PC-9 (cell line): ENCODE data around the gene KRT4. TPM values are rescaled to one million over a fixed set of nuclear protein-coding genes. Genes with fewer than 3 reads are reported as not detected.

Experiments
- BruUV-seq: library from RNA; stranded (reverse); fragments of 400-500 nt; replicated peaks from 2 replicates; lab custom pipeline; 2021; lab: Mats Ljungman, UMichigan
- CTCF ChIA-PET: fragments of 300-600 bp; sonication (Branson Sonifier 250); formaldehyde crosslinking; loops from one replicate; lab custom pipeline; 2022; ENCODE audit warnings: antibody characterized with exemption; lab: Charles Lee
- POLR2A ChIA-PET: fragments of 300-600 bp; sonication (Branson Sonifier 250); formaldehyde crosslinking; loops from one replicate; lab custom pipeline; 2022; ENCODE audit warnings: antibody characterized with exemption; ENCODE audit not compliant: unreplicated experiment; lab: Charles Lee
- DNase-seq, 2 experiments: peaks; one replicate each; pipeline versions ENCODE4 v3.0.0 to v3.0.0-alpha.2; 2015 to 2022; ENCODE audit warnings: mixed read lengths in 1 of 2
- H2AFZ ChIP-seq: fragments of 200-600 bp; sonication (generic); 2 replicates; pipeline ENCODE4 v1.8.1; 2017; ENCODE audit warnings: antibody characterized with exemption
- H3F3A ChIP-seq: fragments of 200-600 bp; sonication (generic); 2 replicates; pipeline ENCODE4 v1.8.1; 2017; ENCODE audit warnings: antibody characterized with exemption, mild to moderate bottlenecking, low read depth; ENCODE audit not compliant: insufficient read depth
- H3K27ac ChIP-seq: fragments of 200-600 bp; sonication (generic); 2 replicates; pipeline ENCODE4 v1.6.1; 2016; ENCODE audit warnings: mixed run types
- H3K27me3 ChIP-seq: fragments of 200-600 bp; sonication (generic); 2 replicates; pipeline ENCODE4 v1.6.1; 2016; ENCODE audit warnings: low read depth, mixed run types; ENCODE audit not compliant: insufficient read depth
- H3K36me3 ChIP-seq: fragments of 200-600 bp; sonication (generic); 2 replicates; pipeline ENCODE4 v1.6.1; 2016; ENCODE audit warnings: low read depth, mixed run types
- H3K4me1 ChIP-seq: fragments of 200-600 bp; sonication (generic); replicated peaks from 2 replicates; pipeline ENCODE4 v1.6.1; 2016; ENCODE audit warnings: mixed run types; ENCODE audit not compliant: insufficient read depth
- H3K4me2 ChIP-seq: fragments of 200-600 bp; sonication (generic); 2 replicates; pipeline ENCODE4 v1.6.1; 2017; ENCODE audit warnings: mixed run types
- H3K4me3 ChIP-seq: fragments of 200-600 bp; sonication (generic); 2 replicates; pipeline ENCODE4 v1.6.1; 2016; ENCODE audit warnings: mixed run types
- H3K79me2 ChIP-seq: fragments of 200-600 bp; sonication (generic); 2 replicates; pipeline ENCODE4 v1.6.1; 2017; ENCODE audit warnings: low read depth, mixed run types
- H3K9me2 ChIP-seq: fragments of 200-600 bp; sonication (generic); 2 replicates; pipeline ENCODE4 v1.8.1; 2017; ENCODE audit warnings: mild to moderate bottlenecking; ENCODE audit not compliant: insufficient read depth
- H3K9me3 ChIP-seq: fragments of 200-600 bp; sonication (generic); 2 replicates; pipeline ENCODE4 v1.8.1; 2016; ENCODE audit warnings: low read depth; ENCODE audit not compliant: insufficient read depth
- H4K20me1 ChIP-seq: fragments of 200-600 bp; sonication (generic); 2 replicates; pipeline ENCODE4 v1.8.1; 2017; ENCODE audit not compliant: insufficient read depth
- CTCF ChIP-seq: fragments of 200-600 bp; sonication (generic); conservative IDR thresholded peaks from 2 replicates; pipeline ENCODE4 v1.6.1; 2017; ENCODE audit warnings: mixed run types, antibody characterized with exemption, mild to moderate bottlenecking, moderate library complexity
- EZH2 ChIP-seq: fragments of 200-600 bp; sonication (generic); IDR thresholded peaks from 2 replicates; pipeline ENCODE4 v1.8.0; 2017; ENCODE audit warnings: antibody characterized with exemption, low read depth
- intact Hi-C: fragments of 100-400 bp; cut with micrococcal nuclease; formaldehyde crosslinking; loops from one replicate; pipeline ENCODE4 v1.10.0; 2022; ENCODE audit not compliant: unreplicated experiment
- total RNA-seq: library from RNA; stranded (reverse); gene quantifications from 2 replicates; pipeline ENCODE4 v1.2.3, GENCODE V29; 2021

The KRT4 gene
- total RNA-seq, 1 experiment from 2014 or later, result 3.0 TPM

GRCh38 chr12:52757449-52758176 is 56.3 kb downstream of the KRT4 start:
- Histone ChIP-seq H2AFZ (no peak overlapping the region), H3K79me2 (no peaks in the 10 kb centered on the region), H3K4me2 (no peak overlapping the region), H3K4me1 (no peaks in the 10 kb centered on the region), H3K27me3 (peaks cover 8% of the 10 kb centered on the region), H3K4me3 (no peak overlapping the region), H4K20me1 (no peaks in the 10 kb centered on the region), H3K9me2 (no peaks in the 10 kb centered on the region), H3F3A (no peaks in the 10 kb centered on the region), H3K27ac (no peak overlapping the region), H3K36me3 (no peaks in the 10 kb centered on the region), H3K9me3 (peaks cover 4% of the 10 kb centered on the region; the same call in 1 of the 2 replicates)
- no TSS peak for BruUV-seq
- ChIA-PET CTCF (no interaction called here), POLR2A (no interaction called here)
- TF ChIP-seq CTCF, result no peak
- TF ChIP-seq EZH2, result no peak
- intact Hi-C loops, result no loop called here
- DNase-seq, result no peak

Other genes with a start within 250 kb of the KRT4 start
- not detected in 2 replicates for gene KRT74, start 240.3 kb downstream of the KRT4 start, total RNA-seq
- gene KRT72, start 212.7 kb downstream of the KRT4 start, total RNA-seq, result not detected in 2 replicates
- gene KRT73, start 195.6 kb downstream of the KRT4 start, total RNA-seq, result not detected in 2 replicates
- gene KRT2, start 161.9 kb downstream of the KRT4 start, total RNA-seq, result not detected in 2 replicates
- gene KRT1, start 133.7 kb downstream of the KRT4 start, total RNA-seq, result not detected in 2 replicates
- not detected in 2 replicates for gene KRT77, start 110.6 kb downstream of the KRT4 start, total RNA-seq
- not detected in 2 replicates for gene KRT76, start 36.8 kb downstream of the KRT4 start, total RNA-seq
- 0.24 and 0.73 TPM in 2 replicates for gene KRT3, start 18.0 kb downstream of the KRT4 start, total RNA-seq
- gene KRT79, start 20.2 kb upstream of the KRT4 start, total RNA-seq, result 0.28 TPM in 1 of 2 replicates, not detected in the other
- gene KRT78, start 34.9 kb upstream of the KRT4 start, total RNA-seq, result 1.5 and 1.7 TPM in 2 replicates
- 2,689 and 2,962 TPM in 2 replicates for gene KRT8, start 91.0 kb upstream of the KRT4 start, total RNA-seq
- gene KRT18, start 135.0 kb upstream of the KRT4 start, total RNA-seq, result 2,869 and 2,977 TPM in 2 replicates
- 531 and 615 TPM in 2 replicates for gene EIF4B, start 192.3 kb upstream of the KRT4 start, total RNA-seq
- 8.5 and 11.5 TPM in 2 replicates for gene TNS2, start 235.9 kb upstream of the KRT4 start, total RNA-seq